Tibial nerve (tissue), 3 donors: ENCODE data around the gene ARHGEF38.

Source experiments
- POLR2A ChIP-seq, 2 donors: fragments of 450-650 bp; IDR thresholded peaks; one replicate each; pipeline ENCODE4 v1.6.1; 2017; ENCODE audit warnings: antibody characterized with exemption in 2 of 2, mild to moderate bottlenecking in 2 of 2, moderate library complexity in 2 of 2
- TF ChIP-seq, protein P1 (sequence below), 5 experiments: fragments of 200-600 bp in 3 of 5; fragments of 450-650 bp in 2 of 5; sonication (generic) in 3 of 5; IDR thresholded peaks; one replicate each; pipeline ENCODE4 v1.5.1; 2016 to 2019; ENCODE audit warnings: antibody characterized with exemption in 5 of 5, mild to moderate bottlenecking in 3 of 5, moderate library complexity in 2 of 5

GRCh38 chr4:105527081-105527480 is 25.3 kb upstream of the ARHGEF38 start:
- TF ChIP-seq, protein P1, sequence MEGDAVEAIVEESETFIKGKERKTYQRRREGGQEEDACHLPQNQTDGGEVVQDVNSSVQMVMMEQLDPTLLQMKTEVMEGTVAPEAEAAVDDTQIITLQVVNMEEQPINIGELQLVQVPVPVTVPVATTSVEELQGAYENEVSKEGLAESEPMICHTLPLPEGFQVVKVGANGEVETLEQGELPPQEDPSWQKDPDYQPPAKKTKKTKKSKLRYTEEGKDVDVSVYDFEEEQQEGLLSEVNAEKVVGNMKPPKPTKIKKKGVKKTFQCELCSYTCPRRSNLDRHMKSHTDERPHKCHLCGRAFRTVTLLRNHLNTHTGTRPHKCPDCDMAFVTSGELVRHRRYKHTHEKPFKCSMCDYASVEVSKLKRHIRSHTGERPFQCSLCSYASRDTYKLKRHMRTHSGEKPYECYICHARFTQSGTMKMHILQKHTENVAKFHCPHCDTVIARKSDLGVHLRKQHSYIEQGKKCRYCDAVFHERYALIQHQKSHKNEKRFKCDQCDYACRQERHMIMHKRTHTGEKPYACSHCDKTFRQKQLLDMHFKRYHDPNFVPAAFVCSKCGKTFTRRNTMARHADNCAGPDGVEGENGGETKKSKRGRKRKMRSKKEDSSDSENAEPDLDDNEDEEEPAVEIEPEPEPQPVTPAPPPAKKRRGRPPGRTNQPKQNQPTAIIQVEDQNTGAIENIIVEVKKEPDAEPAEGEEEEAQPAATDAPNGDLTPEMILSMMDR (IDR thresholded peaks at IDR 0.05) = no peak
- no peak for TF ChIP-seq POLR2A (IDR thresholded peaks at IDR 0.05)
